SK-N-SH (cell line): ENCODE data around the gene DDX51. TPM values are rescaled to one million over a fixed set of nuclear protein-coding genes. Genes with fewer than 3 reads are reported as not detected.

Experiments used
- polyA plus RNA-seq, 3 experiments: library from polyadenylated mRNA; depleted of rRNA; stranded (reverse); fragments of >200 nt; gene quantifications; 2 replicates each; pipeline ENCODE4 v1.2.3, GENCODE V29; 2012
- small RNA-seq, 7 experiments: library from RNA; depleted of rRNA; stranded (forward); fragments of <200 nt; gene quantifications; one replicate each; pipeline ENCODE3, GENCODE V24; 2012

Gene DDX51
- polyA plus RNA-seq, 1 of the 3 experiments (the other 2 are of a cell fraction), result 17.3 TPM

Small RNA genes within 50 kb of the gene (small RNA-seq; reads per million reads assigned to genes)
- gene AC138466.3, result 0 reads per million in 7 experiments

Other genes starting within 250 kb of the DDX51 start
- 6.0 and 10.7 TPM in 2 replicates for gene ULK1, start 249.7 kb downstream of the DDX51 start, polyA plus RNA-seq (2012; rRNA removed)
- 52.1 and 53.1 TPM in 2 replicates for gene PUS1, start 215.0 kb downstream of the DDX51 start, polyA plus RNA-seq (2012; rRNA removed)
- gene EP400, start 194.4 kb downstream of the DDX51 start, polyA plus RNA-seq (2012; rRNA removed), result 5.4 and 7.0 TPM in 2 replicates
- 8.3 and 12.9 TPM in 2 replicates for gene NOC4L, start 138 bp upstream of the DDX51 start, polyA plus RNA-seq (2012; rRNA removed)
- not detected in 2 replicates for gene GALNT9, start 185.3 kb upstream of the DDX51 start, polyA plus RNA-seq (2012; rRNA removed)